SH-SY5Y (cell line): Measurements from ENCODE around the gene OPCML.

Experiments used
- GATA2 ChIP-seq: IDR thresholded peaks from 2 replicates; pipeline ENCODE4 v1.6.1; 2011; ENCODE audit warnings: mild to moderate bottlenecking, low read depth, low read length
- GATA3 ChIP-seq: IDR thresholded peaks from 2 replicates; pipeline ENCODE4 v1.6.1; 2011; ENCODE audit warnings: low read depth, mild to moderate bottlenecking, low read length, moderate library complexity

DNA sequence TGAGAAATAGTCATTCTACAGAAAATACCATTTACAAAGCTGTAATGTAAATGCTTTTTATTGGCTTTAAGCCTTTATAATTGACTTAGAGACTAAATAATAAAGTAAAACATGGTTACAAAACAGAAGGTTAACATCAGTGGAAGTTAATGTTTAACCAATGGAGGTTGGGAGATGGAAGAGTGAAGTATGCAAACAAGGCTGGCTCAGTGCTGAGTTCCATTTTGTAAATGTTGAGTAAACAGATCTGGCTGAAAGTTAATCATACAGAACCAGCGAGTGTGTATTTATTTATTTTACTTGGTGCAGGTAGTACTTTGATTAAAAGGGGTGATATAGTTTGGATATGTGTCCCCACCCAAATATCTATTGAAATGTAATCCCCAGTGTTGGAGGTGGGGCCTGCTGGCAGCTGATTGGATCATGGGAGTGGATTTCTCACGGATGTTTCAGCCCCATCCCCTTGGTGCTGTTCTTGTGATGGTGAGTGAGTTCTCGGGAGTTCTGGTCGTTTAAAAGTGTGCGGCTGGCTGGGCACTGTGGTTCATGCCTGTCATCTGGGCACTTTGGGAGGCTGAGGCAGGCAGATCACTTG, 827.4 kb downstream of the OPCML start:
- TF ChIP-seq GATA3 = no peak
- no peak for TF ChIP-seq GATA2
